Measurements from ENCODE around the gene SH3BGRL.

- TF ChIP-seq POLR2A (IDR thresholded peaks at IDR 0.05): no peak
- TF ChIP-seq CTCF (IDR thresholded peaks at IDR 0.05): no peak
Measured at GRCh38 chrX:81338924-81339323, 137.0 kb downstream of the SH3BGRL start.

Data from testis (tissue), 2 donors.